GM19239 (cell line): ENCODE data around the gene OR2J2.
"Not testable (repeated sequence)": the region's sequence is repeated elsewhere in the genome, so short reads cannot be mapped to it uniquely, and the experiment has no call there.

Experiments used
- DNase-seq: peaks from one replicate; pipeline ENCODE4 v3.0.0; 2011; ENCODE audit warnings: low spot score; ENCODE audit not compliant: insufficient read length
- FAIRE-seq: peaks from 2 replicates; lab custom pipeline; 2011; peaks lifted over from hg19 to GRCh38; lab: Jason Lieb, UNC

OR2J2 gene

GRCh38 chr6:29170607-29171006, at the start of gene OR2J2:
Gene OR2J2 (plus strand): TSS chr6:29170907. CDS start chr6:29173636, 2,729 bp downstream.
- not testable (repeated sequence) for DNase-seq, FAIRE-seq

- FAIRE-seq: no peak
- no peak for DNase-seq
These were observed 41.2 kb upstream of the OR2J2 start for GRCh38 chr6:29129326-29130012.

GRCh38 chr6:29130644-29131043, 40.1 kb upstream of the OR2J2 start:
- no peak for DNase-seq
- no peak for FAIRE-seq

- FAIRE-seq: no peak
- DNase-seq: no peak
These were observed 39.0 kb upstream of the OR2J2 start for GRCh38 chr6:29131691-29132090.

- FAIRE-seq: no peak
- no peak for DNase-seq
These were observed 33.0 kb upstream of the OR2J2 start for GRCh38 chr6:29137724-29138123.

GRCh38 chr6:29141606-29142005, 29.1 kb upstream of the OR2J2 start:
- DNase-seq (no peak), FAIRE-seq (no peak)

GRCh38 chr6:29142309-29142708, 28.4 kb upstream of the OR2J2 start:
- DNase-seq (no peak), FAIRE-seq (no peak)

- DNase-seq (no peak), FAIRE-seq (no peak)
These were observed 24.5 kb upstream of the OR2J2 start for GRCh38 chr6:29146179-29146578.

- FAIRE-seq: no peak
- DNase-seq: no peak
These were observed 23.6 kb upstream of the OR2J2 start for GRCh38 chr6:29147074-29147473.

GRCh38 chr6:29149444-29149843, 21.3 kb upstream of the OR2J2 start:
- FAIRE-seq: not testable (repeated sequence)

GRCh38 chr6:29153083-29153482, 17.6 kb upstream of the OR2J2 start:
- FAIRE-seq: no peak
- DNase-seq: no peak

More at GRCh38 chr6:29149444-29149843, 21.3 kb upstream of the OR2J2 start:
- DNase-seq: not testable (repeated sequence)

- not testable (repeated sequence) for FAIRE-seq, DNase-seq
These were observed 15.5 kb upstream of the OR2J2 start for GRCh38 chr6:29155182-29155581.

- FAIRE-seq, DNase-seq: not testable (repeated sequence)
These were observed 10.8 kb upstream of the OR2J2 start for GRCh38 chr6:29159922-29160321.

- not testable (repeated sequence) for DNase-seq, FAIRE-seq
These were observed 5.1 kb upstream of the OR2J2 start for GRCh38 chr6:29165571-29165970.

GRCh38 chr6:29171736-29172135, 1.0 kb downstream of the OR2J2 start:
- no peak for FAIRE-seq
- DNase-seq: no peak

GRCh38 chr6:29183594-29183993, 12.9 kb downstream of the OR2J2 start:
- FAIRE-seq (no peak), DNase-seq (no peak)

GRCh38 chr6:29188659-29189058, 18.0 kb downstream of the OR2J2 start:
- FAIRE-seq, DNase-seq: not testable (repeated sequence)

GRCh38 chr6:29200767-29201662, 30.3 kb downstream of the OR2J2 start:
- no peak for DNase-seq
- FAIRE-seq: no peak

- FAIRE-seq (no peak), DNase-seq (no peak)
These were observed 31.3 kb downstream of the OR2J2 start for GRCh38 chr6:29201966-29202365.

GRCh38 chr6:29211488-29211887, 40.8 kb downstream of the OR2J2 start:
- no peak for FAIRE-seq
- DNase-seq: no peak

GRCh38 chr6:29216528-29216927, 45.8 kb downstream of the OR2J2 start:
- no peak for FAIRE-seq
- DNase-seq: no peak
